Adrenal gland (tissue), 12 donors: Measurements from ENCODE around the gene GLTPD2. TPM values are rescaled to one million over a fixed set of nuclear protein-coding genes. Genes with fewer than 3 reads are reported as not detected.

Experiments
- DNase-seq, 7 donors: peaks; one replicate each; pipeline ENCODE4 v3.0.0-alpha.2; 2019 to 2020
- H3K27ac ChIP-seq, 5 donors: fragments of 200-600 bp; sonication (generic) in 4 of 5; 1 replicate in 3 of 5; 2 replicates in 2 of 5; pipeline versions ENCODE4 v1.5.1 to v1.8.0; 2016 to 2020; ENCODE audit warnings: mild to moderate bottlenecking in 1 of 5
- H3K27me3 ChIP-seq: fragments of 200-600 bp; 2 replicates; pipeline ENCODE4 v1.8.0; 2021
- H3K36me3 ChIP-seq, 2 donors: fragments of 200-600 bp; replicated peaks in 1 of 2; 1 replicate in 1 of 2; 2 replicates in 1 of 2; pipeline versions ENCODE4 v1.5.1 to v1.8.0; 2018 to 2022
- H3K4me1 ChIP-seq, 2 donors: fragments of 200-600 bp; replicated peaks in 1 of 2; 1 replicate in 1 of 2; 2 replicates in 1 of 2; pipeline versions ENCODE4 v1.5.1 to v1.8.0; 2018 to 2021
- H3K4me3 ChIP-seq, 4 donors: fragments of 200-600 bp; sonication (generic) in 3 of 4; one replicate each; pipeline ENCODE4 v1.5.1; 2016 to 2018
- H3K9me3 ChIP-seq, 3 donors: fragments of 200-600 bp; sonication (generic) in 1 of 3; replicated peaks in 1 of 3; 1 replicate in 2 of 3; 2 replicates in 1 of 3; pipeline versions ENCODE4 v1.5.1 to v1.8.0; 2016 to 2021
- CTCF ChIP-seq, 6 experiments: fragments of 450-650 bp in 4 of 6; fragments of 200-600 bp in 2 of 6; sonication (generic) in 1 of 6; IDR thresholded peaks; 1 replicate in 5 of 6; 2 replicates in 1 of 6; pipeline versions ENCODE4 v1.5.1 to v1.8.0; 2016 to 2021; ENCODE audit warnings: antibody characterized with exemption in 6 of 6, mild to moderate bottlenecking in 2 of 6, moderate library complexity in 1 of 6
- POLR2A ChIP-seq, 2 donors: fragments of 450-650 bp; IDR thresholded peaks; one replicate each; pipeline ENCODE4 v1.6.1; 2017; ENCODE audit warnings: antibody characterized with exemption in 2 of 2, mild to moderate bottlenecking in 2 of 2, moderate library complexity in 1 of 2
- WGBS, 4 donors: extraction: QIAGEN DNeasy Blood & Tissue Kit in 2 of 4; methylation state at CpG; one replicate each; pipeline versions ENCODE4 v1.1.5 to v1.1.7; 2013 to 2017; 5-methylcytosine and 5-hydroxymethylcytosine counted together
- intact Hi-C, 2 donors: fragments of 100-400 bp; cut with DNase I; formaldehyde crosslinking; loops; one replicate each; pipeline versions ENCODE4 v1.14.1 to v1.15.0; 2022 to 2023
- polyA plus RNA-seq, 3 donors: library from polyadenylated mRNA; stranded (reverse); fragments of 200-250 nt in 2 of 3; fragments of 350-450 nt in 1 of 3; fragmentation: Illumina TruSeq in 1 of 3; extraction: RNeasy Lipid Tissue Mini Kit (QIAGEN cat#74804) in 1 of 3; gene quantifications; one replicate each; pipeline ENCODE4 v1.2.3, GENCODE V29; 2013 to 2014
- total RNA-seq, 9 donors: library from RNA; depleted of rRNA in 4 of 9; stranded (reverse); fragments of >200 nt in 4 of 9; fragments of 120-200 nt in 1 of 9; fragmentation: NEBNext Ultra II Directional in 1 of 9; extraction: Animal tissue kit (Norgen Biotek cat#: 25700) in 1 of 9; gene quantifications; one replicate each; pipeline versions ENCODE4 v1.1.0 to v1.2.4, GENCODE V29; 2013 to 2023
- donor health status: healthy with polysubstance abuse.
- donor health status: Bipolar disorder and iron deficiency.
- donor health status: DM: yes; HTN: yes; CAD: no.
- donor health status: DM: no; HTN: no; CAD: no.
- donor health status: DM: no; HTN: no; CAD: no.
- donor health status: DM: yes; HTN: yes; CAD: no.

The GLTPD2 gene
- total and polyA plus RNA-seq, 12 donors, result not detected

- Histone ChIP-seq H3K36me3 (peaks cover 0 to 21% of the 10 kb centered on the region in 2 donors), H3K4me1 (peaks cover 6 to 8% of the 10 kb centered on the region in 2 donors), H3K9me3 (no peaks in the 10 kb centered on the region), H3K4me3 (peak overlapping the region; percentile 76 to 87 (median 82)), H3K27me3 (no peaks in the 10 kb centered on the region), H3K27ac (peak overlapping the region in 3 of 5 donors; percentile 46 to 82 (median 71))
- TF ChIP-seq POLR2A (IDR thresholded peaks at IDR 0.05), result no peak
- TF ChIP-seq CTCF (IDR thresholded peaks at IDR 0.05), result no peak
- peak in 2 of 7 donors; percentile 21 to 37 for DNase-seq
- intact Hi-C loops, result loop anchor here in 1 of 2 donors (10.0 kb wide), 1 partner anchor 82 kb away; the partner anchor contains the start of gene ARRB2
- 0 to 2% (median 0%) methylated on average over 7 of the region's 7 CpGs for WGBS, 4 donors
Measured at GRCh38 chr17:4796552-4796920, 7.8 kb downstream of the GLTPD2 start.

GRCh38 chr17:4800462-4801196 lies 11.9 kb downstream of the GLTPD2 start:
- intact Hi-C loops, result no loop called here
- peaks cover 6 to 8% of the 10 kb centered on the region in 2 donors for H3K4me1 ChIP-seq
- H3K27ac ChIP-seq, result no peak overlapping the region
- H3K9me3 ChIP-seq, result no peaks in the 10 kb centered on the region
- 76 to 83% (median 80%) methylated on average over 10 of the region's 10 CpGs for WGBS, 4 donors
- peaks cover 0 to 21% of the 10 kb centered on the region in 2 donors for H3K36me3 ChIP-seq
- DNase-seq, result no peak
- no peak for TF ChIP-seq POLR2A (IDR thresholded peaks at IDR 0.05)
- TF ChIP-seq CTCF (IDR thresholded peaks at IDR 0.05), result no peak
- no peak overlapping the region for H3K4me3 ChIP-seq
- no peaks in the 10 kb centered on the region for H3K27me3 ChIP-seq

GRCh38 chr17:4802228-4802627 lies 13.5 kb downstream of the GLTPD2 start, which contains the start of gene C17orf114:
C17orf114 (minus strand) TSS chr17:4802328.
- WGBS, 4 donors, result 81 to 87% (median 83%) methylated on average over 8 to 9 of the region's 9 CpGs
- DNase-seq, result no peak
- Histone ChIP-seq H3K4me3 (no peak within 1 kb of the TSS), H3K27ac (no peak within 1 kb of the TSS), H3K36me3 (peaks cover 0 to 21% of the 10 kb centered on the region in 2 donors), H3K9me3 (no peaks in the 10 kb centered on the region), H3K27me3 (no peaks in the 10 kb centered on the region), H3K4me1 (peaks cover 1 to 7% of the 10 kb centered on the region in 2 donors)
- intact Hi-C loops, result no loop called here
- no peak for TF ChIP-seq CTCF (IDR thresholded peaks at IDR 0.05)
- no peak for TF ChIP-seq POLR2A (IDR thresholded peaks at IDR 0.05)

GRCh38 chr17:4806456-4806776 lies 17.7 kb downstream of the GLTPD2 start:
- Histone ChIP-seq H3K4me3 (peak overlapping the region in 2 of 4 donors; percentile 52 to 70), H3K27ac (peak overlapping the region in 1 of 5 donors; percentile 79), H3K36me3 (no peaks in the 10 kb centered on the region), H3K9me3 (no peaks in the 10 kb centered on the region), H3K27me3 (no peaks in the 10 kb centered on the region), H3K4me1 (peaks cover 11 to 19% of the 10 kb centered on the region in 2 donors)
- no peak for DNase-seq
- WGBS, 4 donors, result 3 to 20% (median 6%) methylated on average over 6 to 16 of the region's 16 CpGs
- intact Hi-C loops, result loop anchor here in 1 of 2 donors (5.0 kb wide), 1 partner anchor 76 kb away; no protein-coding TSS in a partner anchor
- TF ChIP-seq POLR2A (IDR thresholded peaks at IDR 0.05), result no peak
- no peak for TF ChIP-seq CTCF (IDR thresholded peaks at IDR 0.05)
